Endometrial microvascular endothelial cells (primary cell): ENCODE data around the gene ELMO1. TPM values are rescaled to one million over a fixed set of nuclear protein-coding genes. Genes with fewer than 3 reads are reported as not detected.

Source experiments
- in situ Hi-C: cut with HindIII; loops from 2 replicates; pipeline ENCODE4 v1.10.0; 2017; ENCODE audit warnings: low sequenced_read_pairs, low pct_unique_long_range_greater_than_20kb; ENCODE audit errors: inconsistent ontology term
- total RNA-seq: library from RNA; depleted of rRNA; stranded (reverse); fragments of >200 nt; gene quantifications from one replicate; pipeline ENCODE4 v1.2.3, GENCODE V29; 2015; ENCODE audit errors: inconsistent ontology term

The ELMO1 gene
- total RNA-seq, 1 donor from 2014 or later: 24.7 TPM

DNA sequence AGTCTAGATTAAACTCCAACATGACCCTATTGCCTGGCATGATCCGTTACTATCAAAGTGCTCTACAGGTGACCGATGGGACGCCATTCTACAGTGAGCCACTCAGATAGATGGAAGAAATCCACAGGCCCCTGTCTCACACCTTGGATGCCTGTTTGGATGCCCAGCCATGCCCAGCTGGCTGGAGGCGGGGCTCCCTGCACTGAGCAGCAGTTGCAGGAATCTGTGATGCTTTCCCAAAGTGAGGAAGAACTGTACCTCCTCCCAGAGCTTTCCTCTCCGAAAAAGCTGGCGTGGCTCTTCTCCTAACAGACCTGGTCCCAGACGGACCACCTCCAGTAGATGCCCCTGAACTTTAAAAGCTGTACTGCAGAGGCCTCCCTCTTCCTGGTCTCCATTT is 253.3 kb downstream of the ELMO1 start:
- in situ Hi-C loops: no loop called here

DNA sequence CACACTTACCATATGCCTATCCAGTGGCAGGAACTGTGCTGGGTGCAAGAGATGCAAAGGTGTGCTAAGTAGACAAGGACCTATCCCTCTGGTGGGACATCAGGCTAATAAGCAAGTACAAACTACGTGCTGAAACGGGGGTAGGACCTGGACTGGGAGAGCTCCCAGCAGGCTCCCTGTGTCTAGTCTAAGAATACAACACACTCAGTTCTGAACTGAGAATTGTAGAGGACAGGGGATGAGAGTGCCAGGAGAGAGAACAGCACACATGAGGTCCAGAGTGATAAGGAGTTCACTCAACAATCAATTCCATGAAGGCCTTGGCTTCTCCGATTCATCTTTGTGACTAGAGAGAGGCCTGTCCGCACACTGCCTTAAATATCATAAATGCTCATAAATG is 253.7 kb downstream of the ELMO1 start:
- in situ Hi-C loops: no loop called here

DNA sequence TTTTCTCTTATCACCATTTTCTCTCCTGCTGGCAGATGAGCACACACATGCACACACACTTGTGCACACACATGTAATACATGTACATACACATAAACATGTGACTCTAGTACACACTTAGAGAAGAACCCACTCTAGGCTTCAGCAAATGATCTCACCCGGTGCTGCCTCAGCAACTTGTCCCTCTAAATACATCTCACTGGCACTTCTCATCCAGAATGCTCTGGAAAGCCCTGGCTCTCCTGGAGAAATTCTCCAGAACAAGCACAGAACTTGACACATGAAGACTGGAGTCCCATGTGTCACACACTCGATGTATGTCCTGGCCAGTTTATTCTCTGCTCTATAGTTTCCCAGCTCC is 254.9 kb downstream of the ELMO1 start:
- in situ Hi-C loops: no loop called here

DNA sequence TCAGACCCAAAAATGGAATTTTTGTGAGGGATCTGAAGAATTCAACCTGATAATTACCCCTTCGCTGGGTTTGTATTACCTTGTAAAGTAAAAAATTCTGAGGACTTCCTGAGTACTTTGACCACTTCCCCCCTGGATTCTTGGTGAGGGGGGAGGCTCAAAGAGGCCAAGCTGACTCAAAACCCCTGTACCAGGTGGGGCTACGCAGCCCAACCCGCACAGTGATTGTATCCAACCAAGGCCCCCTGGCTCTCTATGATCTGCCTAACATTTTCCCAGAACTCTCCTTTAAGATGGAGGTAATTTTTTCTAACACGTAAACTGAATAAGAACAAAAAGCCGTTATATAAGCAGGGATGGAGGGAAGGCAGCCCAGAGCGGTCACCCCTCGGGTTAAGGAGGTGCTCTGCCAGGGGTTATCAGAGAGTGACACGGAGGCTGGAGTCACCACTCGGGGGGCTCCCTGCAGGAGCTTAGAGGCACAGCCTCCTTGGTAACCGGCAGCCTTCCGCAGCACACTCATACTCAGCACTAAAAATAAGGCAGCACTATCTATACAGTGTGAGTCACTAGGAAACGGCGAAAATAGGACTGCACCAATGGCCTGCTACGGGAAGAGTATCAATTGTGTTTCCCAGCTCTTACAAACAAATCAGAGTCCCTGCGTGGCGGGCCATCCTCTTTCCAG is 255.4 kb downstream of the ELMO1 start:
- in situ Hi-C loops: no loop called here

DNA sequence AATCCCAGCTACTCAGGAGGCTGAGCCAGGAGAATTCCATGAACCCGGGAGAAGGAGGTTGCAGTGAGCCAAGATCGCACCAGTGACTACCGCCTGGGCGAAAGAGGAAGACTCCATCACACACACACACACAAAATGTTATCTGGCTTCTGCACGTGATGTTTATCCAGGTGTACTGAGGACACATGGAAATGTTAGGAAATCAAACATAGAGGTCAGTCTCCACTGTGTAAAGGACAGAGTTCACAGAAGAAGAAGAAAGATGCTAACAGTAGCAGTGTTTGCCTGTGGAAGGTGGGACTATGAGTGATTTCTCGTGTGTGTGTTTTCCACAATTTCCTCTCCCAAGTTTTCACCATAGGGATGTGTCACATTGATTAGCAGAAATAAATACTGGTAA is 256.9 kb downstream of the ELMO1 start:
- in situ Hi-C loops: no loop called here

DNA sequence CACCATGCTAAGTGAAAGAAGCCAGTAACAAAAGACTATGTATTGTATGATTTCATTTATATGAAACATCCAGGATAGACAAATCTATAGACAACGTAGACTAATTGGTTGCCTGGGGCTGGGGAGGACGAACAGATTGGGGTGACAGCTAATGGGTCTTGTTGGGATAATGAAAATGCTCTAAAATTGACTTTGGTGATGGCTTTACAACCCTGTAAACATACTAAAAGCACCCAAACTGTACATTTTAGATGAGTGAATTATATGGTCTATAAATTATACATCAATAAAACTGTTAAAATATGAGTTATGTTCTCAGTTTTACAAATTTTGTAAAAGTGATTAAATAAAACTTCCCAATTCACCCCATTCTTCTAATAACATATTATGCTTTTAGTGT is 261.5 kb downstream of the ELMO1 start:
- in situ Hi-C loops: no loop called here

DNA sequence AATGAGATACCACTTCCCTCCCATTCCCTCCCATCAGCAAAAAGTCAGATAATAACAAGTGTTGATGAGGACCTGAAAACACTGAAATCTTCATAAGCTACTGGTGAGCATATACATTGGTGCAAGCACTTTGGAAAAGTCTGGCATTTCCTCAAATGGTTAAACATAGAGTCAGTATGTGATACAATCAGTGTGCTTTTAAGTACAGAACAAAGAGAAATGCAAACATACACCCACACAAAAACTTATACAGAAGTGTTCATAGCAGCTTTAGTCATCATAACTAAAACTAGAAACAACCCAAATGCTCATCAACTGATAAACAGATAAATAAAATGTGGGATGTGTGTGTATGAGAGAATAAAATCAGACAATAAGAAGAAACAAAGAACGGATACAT is 261.9 kb downstream of the ELMO1 start:
- in situ Hi-C loops: no loop called here

DNA sequence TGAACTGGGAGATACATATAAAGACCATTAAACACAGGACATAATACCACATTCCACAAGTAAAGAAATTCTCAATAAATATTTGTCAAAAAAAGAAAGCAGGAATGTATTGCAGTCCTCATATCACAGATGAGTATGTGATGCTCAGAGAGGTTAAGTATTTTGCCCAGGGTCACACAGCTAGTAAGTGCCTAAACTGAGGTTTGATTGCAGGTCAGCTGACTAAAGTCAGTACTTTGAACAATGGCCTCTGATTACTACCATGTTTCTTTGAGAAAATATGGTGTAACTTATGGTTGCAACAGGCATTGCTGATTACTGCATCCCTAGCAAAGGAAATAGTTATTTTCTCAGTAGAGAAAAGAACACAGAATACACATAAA is 267.1 kb downstream of the ELMO1 start:
- in situ Hi-C loops: no loop called here

DNA sequence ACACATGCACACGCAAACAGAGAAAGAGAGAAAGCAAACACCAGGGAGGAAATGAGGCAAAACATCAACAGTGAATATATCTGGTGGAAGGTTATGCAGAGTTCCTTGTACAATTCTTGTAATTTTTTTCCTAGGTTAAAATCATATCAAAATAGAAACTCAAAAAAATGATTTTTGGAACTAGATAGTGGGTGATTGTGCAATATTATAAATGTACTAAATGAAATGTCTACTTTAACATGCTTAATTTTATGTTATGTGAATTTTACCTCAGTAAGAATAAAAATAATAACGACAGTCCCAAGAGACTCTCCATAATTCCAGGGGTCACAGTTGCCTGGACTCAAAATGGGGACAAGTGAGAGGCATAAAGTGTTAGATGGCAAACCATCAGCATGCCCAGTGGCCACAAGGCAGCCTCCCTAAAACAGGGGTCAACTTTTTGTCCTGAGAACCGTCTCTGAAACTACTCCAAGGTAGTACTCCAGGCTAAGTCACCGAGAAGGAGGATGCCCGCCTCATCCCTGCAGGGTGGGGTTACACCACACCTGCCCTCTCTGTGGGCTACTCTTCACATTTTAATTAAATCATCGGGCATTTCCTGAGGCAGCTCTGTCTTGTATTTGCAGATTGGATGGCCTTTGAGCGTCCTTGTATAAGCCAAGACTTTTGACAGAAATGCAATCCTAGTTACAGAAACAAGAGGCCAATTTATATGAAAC is 267.7 kb downstream of the ELMO1 start:
- in situ Hi-C loops: no loop called here

DNA sequence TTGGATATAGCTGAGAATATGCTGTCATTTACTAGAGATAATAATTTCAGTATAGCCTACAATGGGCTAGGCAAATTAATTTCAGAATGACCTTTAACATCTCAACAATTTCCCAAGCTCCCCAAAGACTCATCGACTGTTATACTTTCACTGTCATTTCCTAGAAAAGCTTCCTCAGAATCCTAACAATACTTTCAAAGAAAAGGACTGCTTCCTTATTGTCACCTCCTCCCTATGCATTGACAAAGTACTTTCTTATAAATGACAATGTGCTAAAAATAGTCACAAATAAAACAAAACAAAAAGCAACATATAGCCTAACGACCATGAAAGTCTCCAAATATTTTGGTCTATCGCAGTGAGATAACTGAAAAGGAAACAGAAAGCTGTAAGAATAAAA is 272.6 kb downstream of the ELMO1 start:
- in situ Hi-C loops: no loop called here

DNA sequence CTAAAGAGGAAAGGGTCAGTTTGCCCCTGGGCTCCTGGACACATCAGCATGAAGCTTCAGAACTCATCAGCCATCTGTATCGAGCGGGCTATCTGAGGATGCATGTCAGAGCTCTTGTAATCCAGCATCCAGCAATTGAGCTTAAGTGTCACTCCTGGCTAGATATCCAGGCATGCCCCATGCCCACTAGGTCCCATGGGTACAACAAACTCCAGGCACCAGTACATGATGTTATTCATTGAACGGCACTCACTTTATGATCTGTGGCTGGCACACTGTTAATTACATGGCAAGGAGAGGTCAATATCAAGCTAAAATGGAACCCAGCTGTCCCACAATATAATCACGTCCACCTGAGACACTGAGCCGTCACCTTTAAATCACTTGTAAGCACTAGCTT is 274.2 kb downstream of the ELMO1 start:
- in situ Hi-C loops: no loop called here

DNA sequence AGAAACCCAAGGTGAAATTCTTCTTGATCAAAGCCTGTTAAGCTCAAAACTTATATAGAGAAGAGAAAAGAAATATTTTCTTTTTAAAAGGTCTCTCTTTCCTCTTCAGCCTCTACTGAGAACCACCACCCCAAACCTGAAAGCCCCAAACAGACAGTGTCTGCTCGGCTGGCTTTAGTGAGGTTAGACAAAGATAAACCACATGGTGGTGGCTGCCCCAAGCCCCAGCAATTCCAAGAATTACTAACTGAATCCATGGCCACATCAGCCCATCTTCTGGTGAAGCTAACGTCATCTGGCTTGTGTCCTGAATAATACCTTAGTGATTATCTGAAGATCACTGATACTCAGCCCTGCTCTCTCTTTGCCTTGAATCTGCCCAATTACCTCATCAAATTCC is 275.0 kb downstream of the ELMO1 start:
- in situ Hi-C loops: no loop called here

DNA sequence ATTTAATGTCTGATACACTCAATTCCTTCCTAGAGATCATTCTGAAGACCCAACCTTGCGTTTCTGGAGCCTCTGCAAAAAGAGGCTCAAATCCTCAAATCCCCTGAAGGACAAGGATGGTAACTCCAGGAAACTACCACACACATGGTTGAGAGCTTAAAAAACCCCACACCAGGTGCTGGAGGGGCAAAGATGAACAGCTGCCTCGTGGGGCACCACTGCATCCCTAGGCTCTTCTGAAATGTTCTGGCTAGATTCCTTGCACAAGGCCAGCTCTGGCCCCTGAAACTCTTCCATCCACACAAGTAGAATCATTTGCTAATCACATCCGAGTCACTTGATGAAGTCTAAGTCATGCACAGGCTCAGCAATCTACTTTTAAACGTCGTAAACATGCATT is 286.6 kb downstream of the ELMO1 start:
- in situ Hi-C loops: no loop called here

DNA sequence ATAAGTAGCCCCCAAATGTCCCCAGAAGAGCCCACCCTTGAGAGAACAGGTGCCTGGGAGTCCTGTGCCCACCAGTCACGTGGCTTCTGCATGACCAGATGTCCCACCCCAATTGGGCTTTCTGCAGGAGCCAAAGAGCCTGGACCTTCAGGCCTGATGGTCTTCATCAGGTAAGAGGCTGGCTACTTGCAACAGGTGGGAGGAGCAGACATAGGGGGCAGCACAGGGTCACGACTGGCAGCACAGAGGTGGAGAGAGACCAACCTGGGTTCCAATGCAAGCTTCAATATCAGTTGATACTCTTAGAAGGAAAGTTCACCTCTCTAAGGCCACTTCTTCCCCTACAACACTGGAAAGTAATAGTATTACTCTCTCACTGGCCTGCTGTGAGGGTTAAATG is 288.0 kb downstream of the ELMO1 start:
- in situ Hi-C loops: no loop called here

DNA sequence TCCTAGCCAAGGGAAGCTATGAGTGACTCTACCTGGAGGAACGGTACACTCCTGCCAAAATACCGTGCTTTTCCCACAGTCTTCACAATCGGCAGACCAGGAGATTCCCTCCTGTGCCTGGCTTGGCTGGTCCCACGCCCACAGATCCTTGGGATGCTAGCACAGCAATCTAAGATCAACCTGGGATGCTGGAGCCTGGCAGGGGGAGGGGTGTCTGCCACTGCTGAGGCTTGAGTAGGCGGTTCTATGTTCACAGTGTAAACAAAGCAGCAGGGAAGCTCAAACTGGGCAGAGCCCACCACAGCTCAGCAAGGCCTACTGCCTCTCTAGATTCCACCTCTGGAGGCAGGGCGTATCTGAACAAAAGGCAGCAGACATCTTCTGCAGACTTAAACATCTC is 295.3 kb downstream of the ELMO1 start:
- in situ Hi-C loops: no loop called here

DNA sequence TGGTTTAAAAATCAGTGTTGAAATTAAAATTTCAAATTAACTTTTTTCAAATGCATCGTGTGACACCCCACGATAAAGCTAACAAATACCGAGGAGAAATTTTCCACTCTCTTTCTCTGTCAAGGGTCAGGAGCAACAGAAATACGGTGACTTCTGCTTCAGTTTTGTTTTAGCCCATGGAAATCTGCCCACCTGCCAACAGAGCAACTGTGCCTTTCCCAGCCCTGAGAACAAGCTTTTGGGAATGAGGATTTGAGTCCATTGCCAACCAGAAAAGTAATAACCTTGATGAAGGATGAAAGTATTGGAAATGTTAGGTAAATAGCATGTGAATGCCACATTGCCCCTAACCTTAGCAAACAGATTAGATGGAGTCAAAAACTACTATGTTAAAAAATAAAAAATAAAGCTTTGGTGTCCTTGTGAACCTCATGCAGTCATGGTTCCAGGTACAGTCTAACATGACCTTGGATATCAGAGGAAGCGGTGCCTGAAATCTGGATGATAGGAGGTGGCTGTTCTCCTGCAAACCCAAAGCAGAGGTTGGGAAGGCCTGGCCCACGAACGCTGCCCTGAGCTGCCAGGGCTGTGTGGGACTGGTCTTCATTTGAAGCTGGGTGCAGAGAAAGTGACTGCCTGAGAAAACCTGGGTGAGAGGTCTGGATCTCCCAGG is 296.8 kb downstream of the ELMO1 start:
- in situ Hi-C loops: no loop called here

DNA sequence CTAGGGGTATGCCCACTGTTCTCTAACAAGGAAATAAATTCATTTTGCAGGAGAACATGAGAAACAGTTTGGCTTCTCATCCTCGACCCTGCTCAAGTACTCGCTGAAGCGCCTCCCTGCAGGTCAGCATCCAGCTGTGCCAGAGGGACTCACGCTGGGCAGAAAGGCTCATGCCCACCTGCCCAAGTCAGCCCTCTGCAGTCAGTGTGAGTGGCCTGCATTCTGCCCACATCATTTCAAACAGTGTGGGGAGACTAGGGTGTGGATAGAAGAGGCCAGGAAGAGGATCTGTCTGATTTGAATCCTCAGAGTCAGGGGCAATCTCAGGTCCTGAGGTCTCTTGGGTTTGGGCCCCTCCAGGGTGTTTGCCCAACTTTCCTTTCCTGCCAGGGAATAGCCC is 297.8 kb downstream of the ELMO1 start:
- in situ Hi-C loops: no loop called here

DNA sequence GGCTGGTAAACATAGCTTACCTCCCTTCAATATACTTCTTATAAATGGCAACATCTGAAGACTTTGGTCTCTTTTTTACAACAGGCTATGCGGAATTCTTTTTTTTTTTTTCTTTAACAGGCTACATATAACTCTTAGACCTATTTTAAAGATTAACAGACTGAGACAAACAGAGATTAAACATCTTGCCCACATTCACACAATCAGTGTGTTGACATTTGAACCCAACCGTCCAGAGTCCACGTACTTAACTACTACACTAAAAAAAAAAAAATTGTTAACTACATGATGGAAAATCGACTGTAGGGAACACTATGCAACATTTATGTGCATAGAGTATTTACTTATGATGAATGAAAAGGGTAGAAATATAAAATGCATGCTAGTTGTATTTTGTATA is 298.5 kb downstream of the ELMO1 start:
- in situ Hi-C loops: no loop called here

DNA sequence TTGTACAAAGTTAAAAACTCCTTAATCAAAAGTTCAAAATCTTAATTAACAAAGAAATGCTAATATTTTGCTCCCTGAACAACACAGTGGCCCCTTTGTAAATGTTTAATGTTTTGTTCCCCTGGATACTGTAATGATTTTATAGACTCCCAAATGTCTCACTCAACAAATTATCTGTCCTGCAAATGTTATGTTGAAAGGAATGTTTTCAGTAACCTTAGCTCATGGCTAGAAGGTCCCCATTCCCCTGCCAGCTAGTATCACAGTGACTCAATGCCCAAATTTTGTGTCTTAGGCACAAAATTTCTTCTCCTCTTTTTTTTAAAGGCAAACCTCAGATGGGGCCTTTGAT is 298.9 kb downstream of the ELMO1 start:
- in situ Hi-C loops: no loop called here

DNA sequence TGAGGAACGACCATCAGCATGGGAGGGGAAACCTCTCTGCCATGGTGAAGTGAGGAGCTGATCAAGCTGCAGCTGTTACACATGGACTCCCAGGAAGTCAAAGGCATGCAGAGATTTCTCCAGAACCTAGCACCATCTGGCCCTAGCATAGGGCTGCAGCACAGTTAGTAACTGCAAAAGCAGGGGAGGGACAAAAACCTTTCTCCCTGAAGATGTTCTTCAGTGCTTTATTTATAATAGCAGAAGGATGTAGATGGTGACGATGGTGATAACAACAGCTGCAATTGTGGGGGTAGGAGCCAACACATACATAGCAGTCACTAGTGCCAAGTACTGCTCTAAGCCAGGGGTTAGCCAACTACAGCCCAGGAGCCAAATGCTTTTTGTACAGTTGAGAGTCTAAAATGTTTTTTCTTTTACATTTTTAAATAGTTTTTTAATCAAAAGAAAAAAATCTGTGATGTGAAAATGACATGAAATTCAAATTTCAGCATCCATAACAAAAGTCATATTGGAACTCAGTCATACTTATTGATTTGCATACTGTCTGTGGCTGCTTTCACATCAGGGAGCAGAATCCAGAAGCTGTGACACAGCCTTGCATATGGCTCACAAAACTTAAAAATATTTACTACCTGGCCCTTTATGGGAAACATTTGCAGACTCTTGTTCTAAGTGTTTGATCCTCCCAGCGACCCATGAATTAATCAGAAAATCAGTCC is 299.5 kb downstream of the ELMO1 start:
- in situ Hi-C loops: no loop called here
